OCI-LY1 (cell line): Measurements from ENCODE around the gene ACAD11.

ENCODE experiments used
- CTCF ChIP-seq: fragments of 200-600 bp; sonication (generic), shearing (Covaris generic); IDR thresholded peaks from 2 replicates; pipeline ENCODE4 v1.5.1; 2017; ENCODE audit warnings: mild to moderate bottlenecking, antibody characterized with exemption, low read length, moderate library complexity, mixed read lengths
- EZH2 ChIP-seq: fragments of 200-600 bp; sonication (generic), shearing (Covaris generic); IDR thresholded peaks from 2 replicates; pipeline ENCODE4 v1.8.0; 2017; ENCODE audit warnings: borderline replicate concordance, mixed run types, mild to moderate bottlenecking, antibody characterized with exemption, low read length, moderate library complexity, mixed read lengths

GRCh38 chr3:132695422-132695821, 35.8 kb upstream of the ACAD11 start:
- TF ChIP-seq CTCF (no peak), EZH2 (no peak)
